Stimulated activated CD4-positive, alpha-beta T cell treated with anti-CD3 and anti-CD28 coated beads, Interleukin-12 subunit alpha, Interleukin-12 subunit beta, amount 100 ng/mL, for 24 hours (primary cell): ENCODE results near the gene IL2RA.
A peak's percentile ranks its signal among the peaks of the same experiment; 100 is the strongest.
"Not testable (repeated sequence)": the region's sequence is repeated elsewhere in the genome, so short reads cannot be mapped to it uniquely, and the experiment has no call there.

Experiments
- DNase-seq, 2 experiments: peaks; one replicate each; pipeline ENCODE4 v3.0.0-alpha.2; 2020; ENCODE audit warnings: low read depth in 2 of 2

Gene IL2RA

GRCh38 chr10:6062101-6062771, at the start of gene IL2RA:
TSS of gene IL2RA (minus strand) at chr10:6062367. CDS start at chr10:6062151, 216 bp downstream.
- peak; percentile 61 to 73 for DNase-seq

DNA sequence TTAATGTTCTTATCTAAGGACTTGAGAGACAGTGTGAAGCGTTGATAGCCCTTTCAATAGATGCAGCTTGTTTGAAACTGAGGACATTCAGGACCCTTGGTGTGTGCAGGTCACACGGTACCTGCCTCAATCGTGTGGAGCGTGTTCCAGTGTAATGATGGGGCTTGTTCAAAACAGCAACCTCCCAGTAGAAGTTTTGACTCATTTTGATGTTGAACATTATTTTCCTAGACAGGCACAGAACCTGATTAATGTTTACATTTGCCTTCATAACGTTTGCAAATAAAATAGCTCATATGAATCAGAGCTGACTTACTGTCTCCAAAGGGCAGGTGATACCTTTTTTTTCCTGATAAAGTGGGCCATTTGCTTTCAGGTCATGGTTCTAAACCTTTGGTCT, 48.0 kb upstream of the IL2RA start:
- no peak for DNase-seq

GRCh38 chr10:6109444-6109775, 47.2 kb upstream of the IL2RA start:
- DNase-seq = no peak

GRCh38 chr10:6108631-6109443, 46.7 kb upstream of the IL2RA start:
- no peak for DNase-seq

GRCh38 chr10:6108072-6108471, 45.9 kb upstream of the IL2RA start:
- no peak for DNase-seq

DNA sequence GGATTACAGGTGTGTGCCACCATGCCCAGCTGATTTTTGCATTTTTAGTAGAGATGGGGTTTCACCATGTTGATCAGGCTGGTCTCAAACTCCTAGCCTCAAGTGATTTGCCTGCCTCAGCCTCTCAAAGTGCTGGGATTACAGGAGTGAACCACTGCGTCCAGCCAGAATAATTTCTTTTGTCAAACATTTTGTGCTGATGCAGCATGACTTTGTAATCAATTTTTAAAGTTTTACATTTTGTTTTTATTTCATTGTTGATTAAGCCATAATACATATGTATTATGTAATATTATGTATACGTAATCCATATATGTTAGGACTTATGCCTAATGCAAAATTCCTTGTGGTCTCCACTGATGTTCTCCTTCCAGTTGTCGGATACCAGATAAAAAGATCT, 45.4 kb upstream of the IL2RA start:
- DNase-seq = not testable (repeated sequence)

GRCh38 chr10:6103591-6103990, 41.4 kb upstream of the IL2RA start:
- no peak for DNase-seq

- DNase-seq = no peak
Measured at GRCh38 chr10:6102128-6102527, 40.0 kb upstream of the IL2RA start.

DNA sequence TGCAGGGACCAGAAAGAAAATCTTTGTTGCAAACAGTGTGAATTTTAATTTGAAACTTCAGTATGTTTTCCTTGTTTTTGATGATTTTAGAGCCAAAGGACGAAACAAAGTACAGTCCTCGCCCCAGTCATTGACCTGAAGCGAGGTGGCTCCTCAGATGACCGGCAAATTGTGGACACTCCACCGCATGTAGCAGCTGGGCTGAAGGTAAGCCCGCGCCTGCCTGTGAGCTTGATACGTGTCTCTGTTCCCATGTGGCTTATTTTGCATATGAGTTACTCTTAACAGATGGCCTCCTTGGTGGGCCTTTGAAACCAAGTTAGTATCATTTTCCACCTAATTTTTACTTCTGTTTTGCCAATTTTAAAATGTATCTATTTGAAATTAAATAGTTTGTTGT, 39.0 kb upstream of the IL2RA start:
- no peak for DNase-seq

DNA sequence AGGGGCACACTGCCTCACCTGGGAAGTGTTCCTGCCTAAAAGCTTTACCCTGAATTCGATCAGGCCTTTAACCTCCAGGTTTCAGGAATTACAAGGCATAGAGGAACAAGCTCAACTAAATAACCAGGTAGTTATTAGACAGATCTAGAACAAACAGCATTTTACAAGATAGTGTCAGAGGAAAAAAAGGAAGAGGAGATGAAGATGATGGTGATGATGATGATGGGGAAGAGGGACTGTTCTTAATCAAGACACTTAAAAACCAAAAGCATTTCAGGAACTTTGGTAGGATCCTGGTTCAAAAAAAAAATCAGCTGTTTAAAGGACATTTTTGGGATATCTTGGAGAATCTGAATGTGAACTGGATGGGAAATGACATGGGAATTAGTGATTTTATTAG, 38.2 kb upstream of the IL2RA start:
- no peak for DNase-seq

GRCh38 chr10:6098156-6098555, 36.0 kb upstream of the IL2RA start:
- no peak for DNase-seq

DNA sequence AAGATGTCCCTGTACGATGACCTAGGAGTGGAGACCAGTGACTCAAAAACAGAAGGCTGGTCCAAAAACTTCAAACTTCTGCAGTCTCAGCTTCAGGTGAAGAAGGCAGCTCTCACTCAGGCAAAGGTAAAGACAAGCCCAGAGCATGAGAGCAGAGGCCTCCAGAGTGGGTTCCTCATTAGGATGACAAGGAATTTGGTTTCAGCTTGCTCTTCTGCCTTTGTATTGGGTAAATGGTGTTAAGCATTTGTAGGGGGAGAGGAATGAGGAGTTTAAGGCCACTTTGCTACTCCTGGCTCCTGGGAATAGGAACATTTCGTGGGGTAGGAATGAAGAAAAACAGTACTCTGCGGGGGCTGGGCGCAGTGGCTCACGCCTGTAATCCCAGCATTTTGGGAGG, 34.9 kb upstream of the IL2RA start:
- no peak for DNase-seq

- DNase-seq = no peak
Measured at GRCh38 chr10:6095810-6096570, 33.8 kb upstream of the IL2RA start.

DNA sequence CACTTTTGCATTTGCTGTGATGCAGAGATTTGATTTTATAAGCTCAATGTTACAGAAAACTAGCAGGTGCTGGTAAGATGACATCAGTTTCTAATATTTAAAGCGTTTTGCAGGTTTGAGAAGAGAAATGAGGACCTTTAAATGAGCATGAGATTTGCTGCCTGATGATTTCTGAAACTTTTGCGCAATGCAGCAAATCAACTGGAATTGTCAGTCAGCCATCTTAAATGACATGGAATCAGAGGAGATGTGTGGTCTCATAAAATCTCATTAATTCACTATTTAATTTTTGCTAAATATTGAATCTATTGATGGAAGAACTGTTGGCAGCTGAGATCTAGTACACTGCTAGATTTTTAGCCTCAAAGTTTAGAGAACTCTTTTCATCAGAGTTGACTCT, 30.6 kb upstream of the IL2RA start:
- DNase-seq = no peak

- no peak for DNase-seq
Measured at GRCh38 chr10:6091630-6092029, 29.5 kb upstream of the IL2RA start.

DNA sequence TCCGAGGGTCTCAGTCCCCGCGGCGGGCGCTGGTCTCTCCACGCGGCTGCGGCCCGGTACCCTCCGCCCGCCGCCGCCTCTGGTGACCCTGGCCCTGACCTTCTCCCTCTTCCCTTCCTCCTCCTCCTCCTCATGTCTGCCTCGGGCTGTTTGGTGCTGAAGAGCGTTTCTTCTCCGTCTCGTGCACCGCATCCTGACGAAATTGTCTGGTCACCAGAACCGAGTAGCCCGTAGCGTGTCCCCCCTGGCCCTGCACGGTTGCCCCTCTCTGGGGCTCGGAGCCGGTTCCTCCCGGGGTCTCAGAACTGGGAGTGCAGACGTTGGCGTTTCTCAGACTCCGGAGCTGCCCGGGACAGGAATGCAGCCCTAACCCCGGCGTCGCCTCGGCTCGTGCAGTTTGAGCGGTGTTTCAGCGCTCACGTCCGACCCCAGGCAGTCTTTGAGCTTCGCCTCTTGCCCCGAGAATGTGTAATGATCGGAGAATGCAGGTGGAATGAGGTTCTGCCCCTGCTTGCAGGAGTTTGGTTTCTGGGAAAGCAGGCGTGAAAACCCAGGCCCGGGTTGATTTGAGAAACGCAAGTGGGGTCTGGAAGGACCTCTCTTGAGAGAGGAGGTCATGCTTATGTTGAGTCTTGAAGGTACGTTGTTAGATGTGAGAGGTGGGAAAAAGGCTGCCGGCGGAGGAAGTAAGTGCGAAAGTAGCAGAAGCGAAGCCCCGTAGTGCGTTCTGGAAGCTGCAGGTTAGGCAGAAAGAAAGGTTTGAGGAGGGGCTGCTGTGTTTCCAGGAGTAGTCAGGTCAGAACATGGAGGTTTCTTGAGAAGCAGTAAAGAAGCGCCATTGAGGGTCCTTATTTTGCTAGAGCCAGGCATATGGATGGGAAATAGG, 27.4 kb upstream of the IL2RA start:
- DNase-seq = no peak

DNA sequence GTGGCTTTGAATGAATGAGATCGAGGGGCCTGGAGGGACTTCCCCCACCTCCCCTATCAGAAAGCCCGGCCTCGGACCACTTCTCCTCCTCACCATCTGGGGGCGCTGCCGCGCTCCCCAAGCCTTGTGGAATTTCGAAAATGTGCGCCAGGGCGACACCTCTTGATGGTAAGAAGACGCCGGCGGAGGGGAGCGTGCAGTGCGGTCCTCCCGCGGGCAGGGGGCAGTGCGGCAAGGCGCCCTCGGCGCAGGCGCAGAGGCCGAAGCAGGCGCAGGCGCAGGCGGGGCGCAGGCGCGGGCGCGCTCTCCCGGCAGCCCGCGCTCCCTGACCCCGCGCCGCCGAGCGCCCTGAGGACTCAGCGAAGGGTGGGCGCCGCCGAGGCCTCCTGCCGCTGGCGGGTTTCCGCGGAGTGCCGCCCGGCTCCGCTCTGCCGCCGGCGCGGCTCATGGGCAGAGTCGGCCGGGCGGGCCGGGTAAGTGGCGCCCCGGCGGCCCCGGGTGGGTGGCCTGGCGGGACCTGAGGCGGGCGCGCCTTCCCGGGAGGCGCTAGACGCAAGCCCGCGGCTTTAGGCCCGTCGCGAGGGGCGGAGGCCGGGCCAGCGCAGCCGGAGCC, 26.7 kb upstream of the IL2RA start, which contains the start of gene RBM17:
Gene RBM17 (plus strand): TSS at position 314 of the 613 bp plus-strand sequence. CDS start 8,032 bp downstream, outside the sequence.
- peak; percentile 96 to 98 for DNase-seq

DNA sequence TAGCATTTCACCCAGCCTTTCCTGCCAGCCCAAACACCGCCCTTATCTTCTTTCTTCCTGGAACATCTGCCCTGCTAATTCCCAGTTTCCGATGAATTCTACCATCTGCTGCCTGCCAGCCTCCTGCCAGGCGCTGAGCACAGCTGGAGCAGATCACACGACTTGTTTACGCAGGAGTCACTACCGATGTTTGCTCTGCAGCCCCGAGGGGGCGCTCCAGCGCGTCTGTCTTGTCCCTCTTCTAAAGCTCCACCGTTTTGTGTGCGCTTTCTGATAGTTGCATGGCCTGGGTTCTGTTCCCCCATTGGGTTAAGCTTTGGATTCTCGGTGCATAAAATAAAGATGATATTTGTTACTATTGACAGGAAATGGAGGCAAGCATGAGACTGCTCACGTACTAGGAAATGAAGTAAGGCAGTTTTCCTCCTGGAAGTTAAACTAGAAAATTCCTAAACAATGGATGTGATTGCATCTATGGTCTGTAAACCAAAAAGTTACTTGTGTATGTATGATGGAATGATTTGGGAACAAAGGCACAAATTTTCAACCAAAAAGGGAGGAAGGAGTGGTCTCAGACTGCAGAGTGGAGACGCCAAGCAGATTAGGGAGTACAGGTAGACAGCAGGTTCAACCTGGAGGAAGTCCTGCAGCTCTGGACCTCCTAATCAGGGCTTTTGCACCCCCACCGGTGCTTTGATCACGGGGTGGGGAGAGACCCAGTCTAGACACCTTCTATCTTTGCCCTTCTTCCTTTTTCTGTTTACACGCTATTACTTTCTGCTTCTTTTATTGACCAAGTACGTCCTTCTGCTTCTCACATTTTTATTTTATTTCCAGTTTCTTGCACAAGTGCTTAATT, 24.4 kb upstream of the IL2RA start:
- DNase-seq = peak; percentile 71 to 86

DNA sequence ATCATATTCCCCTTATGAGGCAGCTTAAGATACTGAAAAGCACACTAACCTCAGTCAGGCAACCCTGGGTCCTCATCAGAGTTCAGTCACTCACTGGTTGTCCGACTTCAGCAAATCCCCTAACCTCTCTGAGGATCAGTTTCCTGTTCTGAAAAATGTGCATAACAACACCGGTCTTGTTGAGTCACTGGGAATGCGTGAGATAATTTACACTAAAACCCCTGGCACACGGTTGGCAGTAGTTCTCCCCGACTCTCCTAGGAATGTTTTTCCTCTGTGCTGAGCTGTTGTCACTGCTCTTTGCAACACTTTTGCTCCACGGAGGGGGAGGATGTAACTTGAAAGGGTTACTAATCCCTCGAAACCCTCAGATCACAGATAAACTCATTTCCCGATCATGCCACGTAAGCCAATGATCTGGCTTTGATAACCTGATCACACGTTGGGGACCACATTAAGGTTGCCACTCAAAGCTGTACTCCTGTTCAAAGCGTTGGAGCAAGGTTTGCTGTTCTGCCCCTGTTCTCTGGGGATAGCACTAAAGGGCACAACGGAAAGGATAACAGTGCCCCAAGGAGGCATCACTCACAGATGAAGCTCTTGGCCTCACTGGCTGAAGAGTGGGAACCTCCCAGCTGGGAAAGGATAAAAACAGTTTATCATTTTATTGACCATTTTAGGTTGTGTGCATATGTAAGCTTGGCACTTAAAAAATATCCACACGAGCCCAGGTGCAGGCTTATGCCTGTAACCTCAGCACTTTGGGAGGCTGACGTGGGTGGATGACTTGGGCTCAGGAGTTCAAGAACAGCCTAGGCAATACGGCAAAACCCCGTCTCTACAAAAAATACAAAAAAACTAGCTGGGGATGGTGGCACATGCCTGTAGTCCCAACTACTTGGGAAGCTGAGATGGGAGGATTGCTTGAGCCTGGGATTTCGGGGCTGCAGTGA, 21.6 kb upstream of the IL2RA start:
- DNase-seq = peak in 1 of 2 experiments; percentile 58
